SH-SY5Y (cell line): Measurements from ENCODE around the gene HCN2.

ENCODE experiments used
- GATA2 ChIP-seq: IDR thresholded peaks from 2 replicates; pipeline ENCODE4 v1.6.1; 2011; ENCODE audit warnings: mild to moderate bottlenecking, low read depth, low read length
- GATA3 ChIP-seq: IDR thresholded peaks from 2 replicates; pipeline ENCODE4 v1.6.1; 2011; ENCODE audit warnings: low read depth, mild to moderate bottlenecking, low read length, moderate library complexity

HCN2 gene

DNA sequence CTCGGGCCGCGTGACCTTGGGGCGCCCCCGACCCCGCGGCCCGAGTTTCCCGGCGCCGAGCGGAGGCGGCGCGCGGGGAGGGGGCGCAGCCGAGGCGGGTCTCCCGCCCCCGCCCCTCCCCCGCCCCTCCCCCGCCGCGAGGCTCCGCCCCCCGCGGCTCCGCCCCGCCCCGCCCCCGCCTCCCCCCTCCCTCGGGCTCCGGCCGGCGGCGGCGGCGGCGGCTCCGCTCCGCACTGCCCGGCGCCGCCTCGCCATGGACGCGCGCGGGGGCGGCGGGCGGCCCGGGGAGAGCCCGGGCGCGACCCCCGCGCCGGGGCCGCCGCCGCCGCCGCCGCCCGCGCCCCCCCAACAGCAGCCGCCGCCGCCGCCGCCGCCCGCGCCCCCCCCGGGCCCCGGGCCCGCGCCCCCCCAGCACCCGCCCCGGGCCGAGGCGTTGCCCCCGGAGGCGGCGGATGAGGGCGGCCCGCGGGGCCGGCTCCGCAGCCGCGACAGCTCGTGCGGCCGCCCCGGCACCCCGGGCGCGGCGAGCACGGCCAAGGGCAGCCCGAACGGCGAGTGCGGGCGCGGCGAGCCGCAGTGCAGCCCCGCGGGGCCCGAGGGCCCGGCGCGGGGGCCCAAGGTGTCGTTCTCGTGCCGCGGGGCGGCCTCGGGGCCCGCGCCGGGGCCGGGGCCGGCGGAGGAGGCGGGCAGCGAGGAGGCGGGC, at the start of gene HCN2:
Gene HCN2, plus strand, starts transcription at position 189 of the 703 bp plus-strand sequence. Its CDS starts 65 bp downstream, at position 254.
- TF ChIP-seq GATA3 (no peak), GATA2 (no peak)

DNA sequence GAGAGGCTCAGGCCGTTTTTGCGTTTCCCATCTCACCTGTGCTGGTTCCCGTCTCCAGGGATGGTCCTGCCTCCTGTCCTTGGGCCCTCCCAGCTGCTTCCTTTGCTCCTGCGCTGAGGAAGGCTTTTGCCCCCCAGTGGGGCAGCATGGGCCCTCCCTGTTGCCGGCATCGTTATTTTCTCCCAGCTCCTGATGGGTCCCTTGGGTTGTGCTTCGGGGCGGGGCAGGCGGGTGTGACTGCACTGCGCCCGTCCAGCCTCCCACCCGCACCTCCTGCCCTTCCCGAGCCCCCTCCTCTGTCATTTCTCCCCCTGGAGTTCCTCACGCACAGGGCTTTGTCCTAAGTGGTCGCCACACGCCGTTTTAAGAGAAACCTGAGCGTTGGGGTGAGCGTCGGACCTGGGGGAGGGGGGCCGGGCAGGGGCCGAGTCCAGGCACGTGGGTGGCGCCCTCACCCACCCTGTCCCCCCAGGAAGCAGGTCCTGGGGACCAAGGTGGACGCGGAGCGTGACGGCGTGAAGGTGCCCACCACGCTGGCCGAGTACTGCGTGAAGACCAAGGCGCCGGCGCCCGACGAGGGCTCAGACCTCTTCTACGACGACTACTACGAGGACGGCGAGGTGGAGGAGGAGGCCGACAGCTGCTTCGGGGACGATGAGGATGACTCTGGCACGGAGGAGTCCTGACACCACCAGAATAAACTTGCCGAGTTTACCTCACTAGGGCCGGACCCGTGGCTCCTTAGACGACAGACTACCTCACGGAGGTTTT, 48.6 kb upstream of the HCN2 start:
- TF ChIP-seq GATA2 (no peak), GATA3 (no peak)

DNA sequence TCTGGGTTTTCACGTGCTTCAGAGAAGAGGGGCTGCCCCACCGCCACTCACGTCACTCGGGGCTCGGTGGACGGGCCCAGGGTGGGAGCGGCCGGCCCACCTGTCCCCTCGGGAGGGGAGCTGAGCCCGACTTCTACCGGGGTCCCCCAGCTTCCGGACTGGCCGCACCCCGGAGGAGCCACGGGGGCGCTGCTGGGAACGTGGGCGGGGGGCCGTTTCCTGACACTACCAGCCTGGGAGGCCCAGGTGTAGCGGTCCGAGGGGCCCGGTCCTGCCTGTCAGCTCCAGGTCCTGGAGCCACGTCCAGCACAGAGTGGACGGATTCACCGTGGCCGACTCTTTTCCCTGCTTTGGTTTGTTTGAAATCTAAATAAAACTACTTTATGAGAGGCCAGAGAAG, 48.0 kb upstream of the HCN2 start:
- no peak for TF ChIP-seq GATA3
- TF ChIP-seq GATA2 = no peak

DNA sequence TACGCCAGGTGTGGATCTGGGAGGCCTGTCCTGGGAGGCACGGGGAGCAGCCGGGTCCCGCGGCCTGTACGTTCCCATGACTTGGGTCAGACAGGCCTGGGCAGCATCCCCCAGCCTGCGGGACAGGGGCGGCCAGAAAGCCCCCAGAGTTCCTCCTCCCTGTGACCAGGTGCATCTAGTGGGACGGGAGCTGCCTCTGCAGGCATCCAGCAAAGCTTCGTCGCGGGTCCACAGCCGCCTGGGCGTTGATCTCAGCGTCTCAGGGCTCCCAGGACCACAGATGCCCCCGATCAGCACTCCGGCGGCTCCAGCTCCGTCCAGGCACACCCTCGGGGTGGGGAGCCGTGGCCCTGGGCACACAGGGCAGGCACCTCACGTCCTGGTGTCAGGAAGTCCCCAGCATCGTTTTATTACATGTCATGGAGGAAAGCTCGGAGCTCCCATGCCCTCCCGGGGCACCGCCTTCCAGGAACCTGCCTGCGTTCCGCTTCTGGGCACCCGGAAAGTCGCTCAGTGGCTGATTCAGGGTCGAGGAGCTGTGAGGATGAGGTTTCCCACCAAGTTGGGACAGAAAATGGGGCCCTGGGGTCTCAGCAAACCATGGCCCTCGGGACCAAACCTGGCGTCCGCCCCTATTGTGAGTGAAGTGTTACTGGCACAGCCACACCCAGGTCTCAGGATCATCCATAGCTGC, 47.4 kb upstream of the HCN2 start:
- no peak for TF ChIP-seq GATA2
- no peak for TF ChIP-seq GATA3

DNA sequence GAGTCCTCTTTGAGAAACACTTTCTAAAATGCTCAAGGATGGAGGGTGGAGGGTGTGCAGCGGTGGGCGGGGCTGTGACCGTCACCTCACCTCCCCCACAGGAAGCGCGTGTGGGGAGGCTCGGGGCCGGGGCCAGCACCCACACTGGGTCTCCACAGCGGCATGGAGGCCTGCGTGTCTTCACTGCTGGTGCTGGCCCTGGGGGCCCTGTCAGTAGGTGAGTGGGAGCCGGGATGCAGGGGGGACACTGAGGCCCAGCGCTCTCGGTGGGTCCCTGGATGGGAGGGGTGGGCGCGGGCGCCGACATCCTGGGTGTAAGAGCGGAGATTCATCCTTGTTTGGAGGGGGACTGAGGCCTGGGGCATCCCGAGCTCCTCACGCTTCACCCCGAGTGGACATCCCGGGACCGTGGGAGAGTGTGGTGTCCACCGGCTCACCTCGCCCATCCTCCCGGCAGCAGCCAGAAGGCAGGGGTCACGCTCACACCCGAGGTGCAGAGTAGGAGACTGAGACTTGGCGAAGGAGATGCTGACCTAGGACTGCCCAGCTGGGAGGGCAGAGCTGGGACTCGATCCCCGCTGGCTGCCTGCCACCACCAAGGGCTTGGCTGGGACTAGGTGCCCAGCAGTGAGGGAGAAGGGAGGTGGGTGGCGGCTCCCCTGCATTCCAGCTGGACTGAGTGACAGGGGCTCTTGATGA, 45.6 kb upstream of the HCN2 start, which contains the start of gene GZMM:
Gene GZMM, plus strand, starts transcription at position 144 of the 699 bp plus-strand sequence. Its CDS starts 19 bp downstream, at position 163.
- no peak for TF ChIP-seq GATA2
- no peak for TF ChIP-seq GATA3

DNA sequence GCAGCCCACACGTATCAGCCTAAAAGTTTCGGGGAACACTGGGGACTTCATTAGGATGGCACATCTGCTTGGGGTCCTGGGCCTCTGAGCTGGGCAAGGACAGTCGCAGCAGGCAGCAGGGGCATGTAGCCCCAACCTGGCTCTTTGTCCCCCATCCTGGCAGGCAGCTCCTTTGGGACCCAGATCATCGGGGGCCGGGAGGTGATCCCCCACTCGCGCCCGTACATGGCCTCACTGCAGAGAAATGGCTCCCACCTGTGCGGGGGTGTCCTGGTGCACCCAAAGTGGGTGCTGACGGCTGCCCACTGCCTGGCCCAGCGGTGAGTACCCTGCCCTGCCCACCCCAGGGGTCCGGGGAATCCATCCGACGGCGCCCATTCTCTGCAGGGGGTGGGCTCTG, 42.6 kb upstream of the HCN2 start:
- no peak for TF ChIP-seq GATA3

DNA sequence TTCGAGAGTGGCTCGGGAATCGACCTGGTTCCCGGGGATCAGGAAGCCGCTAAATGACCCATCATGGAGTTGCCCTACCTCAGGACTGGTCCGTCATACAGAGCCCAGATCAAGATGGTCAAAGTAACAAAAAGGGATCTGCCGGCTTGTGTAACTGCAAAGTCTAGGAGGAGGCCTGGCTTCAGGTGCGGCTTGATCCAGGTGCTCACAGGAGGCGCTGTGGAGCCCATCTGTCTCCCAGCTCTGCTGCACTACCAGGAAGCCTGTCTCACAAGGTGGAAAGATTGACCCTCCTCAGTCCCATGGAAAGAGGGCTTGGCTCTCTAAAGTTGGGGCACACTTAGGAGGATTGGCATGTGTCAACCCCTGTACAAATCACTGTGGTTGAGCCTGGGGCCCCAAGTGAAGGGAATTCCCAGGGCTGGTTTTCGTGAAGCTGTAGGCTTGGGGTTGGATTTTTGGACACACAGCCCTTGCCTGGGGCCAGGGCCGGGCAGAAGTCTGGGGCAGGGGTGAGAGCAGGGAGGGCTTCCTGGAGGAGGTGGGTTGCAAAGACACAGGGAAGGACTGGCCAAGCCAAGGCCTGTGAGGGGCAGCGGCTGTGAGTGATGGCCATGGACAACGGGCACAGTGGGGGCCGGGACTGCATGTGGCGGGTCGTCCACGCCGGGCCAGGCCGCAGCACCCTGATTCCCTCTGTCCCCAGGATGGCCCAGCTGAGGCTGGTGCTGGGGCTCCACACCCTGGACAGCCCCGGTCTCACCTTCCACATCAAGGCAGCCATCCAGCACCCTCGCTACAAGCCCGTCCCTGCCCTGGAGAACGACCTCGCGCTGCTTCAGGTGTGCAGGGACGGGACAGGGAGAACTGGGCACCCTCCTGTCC, 41.6 kb upstream of the HCN2 start:
- no peak for TF ChIP-seq GATA3
- no peak for TF ChIP-seq GATA2

DNA sequence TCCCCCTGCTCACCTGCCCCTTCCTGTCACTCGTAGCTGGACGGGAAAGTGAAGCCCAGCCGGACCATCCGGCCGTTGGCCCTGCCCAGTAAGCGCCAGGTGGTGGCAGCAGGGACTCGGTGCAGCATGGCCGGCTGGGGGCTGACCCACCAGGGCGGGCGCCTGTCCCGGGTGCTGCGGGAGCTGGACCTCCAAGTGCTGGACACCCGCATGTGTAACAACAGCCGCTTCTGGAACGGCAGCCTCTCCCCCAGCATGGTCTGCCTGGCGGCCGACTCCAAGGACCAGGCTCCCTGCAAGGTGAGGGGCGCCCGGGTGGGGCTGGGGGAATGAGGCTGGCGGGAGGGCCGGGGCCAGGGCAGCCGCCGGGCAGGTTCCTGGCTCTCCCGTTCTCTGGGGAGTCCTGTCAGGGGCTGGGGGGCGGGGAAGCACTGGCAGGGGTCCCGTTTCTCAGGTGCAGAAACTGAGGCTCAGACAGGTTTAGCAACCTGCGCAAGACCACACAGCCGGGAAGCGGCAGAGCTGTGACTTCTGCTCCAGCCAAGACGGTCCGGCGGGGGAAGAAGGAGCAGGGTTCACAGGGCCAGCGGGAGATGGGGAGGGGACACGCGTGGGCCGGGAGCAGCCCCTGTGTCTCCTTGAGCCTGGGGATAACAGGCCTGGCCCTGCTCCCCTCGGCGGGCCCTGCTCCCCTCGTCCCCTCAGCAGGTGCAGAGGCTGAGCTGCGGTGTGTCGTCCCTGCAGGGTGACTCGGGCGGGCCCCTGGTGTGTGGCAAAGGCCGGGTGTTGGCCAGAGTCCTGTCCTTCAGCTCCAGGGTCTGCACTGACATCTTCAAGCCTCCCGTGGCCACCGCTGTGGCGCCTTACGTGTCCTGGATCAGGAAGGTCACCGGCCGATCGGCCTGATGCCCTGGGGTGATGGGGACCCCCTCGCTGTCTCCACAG, 40.5 kb upstream of the HCN2 start:
- no peak for TF ChIP-seq GATA2
- TF ChIP-seq GATA3 = no peak

DNA sequence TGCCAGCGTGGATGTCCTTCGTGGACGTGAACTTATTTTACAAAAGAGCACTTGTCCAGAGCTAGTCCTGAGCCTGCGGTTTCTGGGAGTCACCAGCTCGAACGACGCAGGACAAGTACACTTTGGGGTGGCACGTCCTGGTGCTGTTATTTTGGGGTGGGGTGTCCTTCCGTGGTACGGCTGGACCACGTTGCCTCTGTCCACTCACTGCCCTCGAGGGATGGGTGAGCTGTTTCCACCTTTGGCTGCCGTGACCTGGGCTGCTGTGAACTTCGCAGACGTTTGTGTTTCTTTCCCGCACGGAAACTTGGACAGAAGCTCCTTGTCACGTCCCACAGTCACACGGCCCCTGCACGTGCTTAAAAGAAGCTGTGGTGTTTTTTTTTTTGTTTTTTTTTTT, 34.9 kb upstream of the HCN2 start:
- no peak for TF ChIP-seq GATA2
- TF ChIP-seq GATA3 = no peak

DNA sequence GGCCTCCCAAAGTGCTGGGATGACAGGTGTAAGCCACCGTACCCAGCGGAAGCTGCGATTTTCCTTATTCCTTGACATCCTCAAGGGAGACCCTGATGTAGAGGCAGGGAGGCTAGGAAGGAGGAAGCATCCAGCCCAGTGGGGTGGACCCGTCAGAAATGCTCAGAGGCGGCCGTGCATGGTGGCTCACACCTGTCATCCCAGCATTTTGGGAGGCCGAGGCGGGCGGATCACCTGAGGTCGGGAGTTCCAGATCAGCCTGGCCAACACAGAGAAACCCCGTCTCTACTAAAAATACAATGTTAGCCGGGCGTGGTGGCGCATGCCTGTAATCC, 34.2 kb upstream of the HCN2 start:
- TF ChIP-seq GATA2 = no peak
- no peak for TF ChIP-seq GATA3

DNA sequence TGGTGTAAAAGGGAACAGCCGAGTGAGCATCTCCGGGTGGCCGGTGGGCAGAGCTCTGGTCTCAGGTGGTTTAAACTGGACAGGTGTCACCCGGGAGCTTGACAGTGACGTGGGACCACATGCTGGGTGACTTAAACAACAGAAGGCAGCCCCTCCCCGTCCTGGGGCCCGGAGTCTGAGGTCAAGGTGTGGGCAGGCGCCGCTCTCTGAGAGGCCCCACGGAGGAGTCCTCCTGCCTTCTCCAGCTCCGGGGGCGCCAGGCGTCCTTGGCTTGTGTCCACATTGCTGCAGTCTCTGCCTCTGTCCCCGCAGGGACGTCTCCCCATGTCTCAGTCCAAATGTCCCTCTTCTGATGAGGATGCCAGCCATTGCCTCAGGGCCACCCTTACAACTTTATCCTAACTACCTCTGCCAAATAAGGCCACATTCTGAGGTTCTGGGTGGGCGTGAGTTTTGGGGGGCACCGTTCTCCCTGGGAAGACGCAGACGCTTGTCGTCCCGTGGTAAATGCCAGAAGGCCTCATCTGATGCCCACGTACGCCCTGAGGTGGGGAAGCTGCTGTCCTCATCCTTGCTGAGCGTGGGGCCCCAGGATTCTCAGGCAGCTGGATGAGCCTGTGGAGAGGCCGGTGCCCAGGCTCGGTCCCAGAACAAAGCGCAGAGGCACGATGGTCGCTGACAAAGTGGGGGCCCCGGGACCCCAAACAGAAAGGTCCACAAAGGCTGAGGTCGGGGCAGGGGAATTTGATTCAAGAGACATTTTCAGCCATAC, 32.9 kb upstream of the HCN2 start:
- TF ChIP-seq GATA2 = no peak
- no peak for TF ChIP-seq GATA3

DNA sequence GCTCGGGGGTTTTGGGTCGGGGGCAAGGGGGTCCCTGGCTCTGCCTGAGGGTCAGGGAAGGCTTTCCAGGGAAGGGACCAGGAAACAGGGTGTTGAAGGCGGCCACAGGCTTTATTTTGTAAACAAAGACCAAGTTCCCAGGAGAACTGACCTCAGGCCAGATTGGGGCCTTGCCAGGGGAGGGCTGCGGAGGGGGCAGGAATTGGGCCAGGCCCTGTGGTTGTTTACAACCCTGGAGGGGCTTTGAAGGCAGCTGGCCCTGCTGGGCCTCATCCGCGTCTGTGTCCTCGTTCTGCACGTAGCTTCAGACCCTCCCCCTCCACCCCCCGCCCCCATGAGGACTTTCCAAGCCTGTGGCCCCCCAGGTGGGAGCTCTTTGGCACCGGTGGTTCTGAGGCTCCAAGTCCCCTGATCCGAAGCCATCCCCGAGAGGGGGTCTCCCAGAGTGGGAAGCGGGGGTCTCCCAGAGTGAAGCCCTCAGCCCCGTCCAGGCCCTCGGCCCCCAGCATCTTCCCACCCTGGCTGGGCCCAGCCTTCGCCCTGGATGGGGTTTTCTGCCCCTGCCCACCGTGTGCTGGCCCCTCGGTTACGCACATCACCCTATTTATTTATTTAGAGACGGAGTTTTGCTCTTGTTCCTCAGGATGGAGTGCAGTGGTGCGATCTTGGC, 30.8 kb upstream of the HCN2 start:
- no peak for TF ChIP-seq GATA3
- no peak for TF ChIP-seq GATA2
